ENCODE measurements around the gene FGF11.

Gene FGF11

DNA sequence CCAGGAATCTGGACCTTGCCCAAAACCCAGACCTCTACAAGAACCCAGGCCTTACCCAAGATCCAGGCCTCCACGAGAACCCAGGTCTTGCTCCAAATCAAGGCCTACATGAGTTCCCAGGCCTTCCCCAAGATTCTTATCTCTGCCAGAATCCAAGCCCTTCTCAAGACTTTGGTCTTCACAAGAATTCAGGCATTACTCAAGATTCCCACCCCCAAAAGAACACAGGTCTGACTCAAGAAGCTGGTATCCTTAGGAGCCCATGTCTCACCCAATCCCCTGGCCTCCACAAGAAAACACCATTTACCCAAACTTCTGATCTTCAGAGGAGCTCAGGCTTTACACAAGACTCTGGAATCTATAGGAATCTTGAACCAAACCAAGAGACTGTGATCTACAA, 8.1 kb upstream of the FGF11 start:
- DNase-seq (ENCODE audit: low read depth in 2 of 2): no peak

DNA sequence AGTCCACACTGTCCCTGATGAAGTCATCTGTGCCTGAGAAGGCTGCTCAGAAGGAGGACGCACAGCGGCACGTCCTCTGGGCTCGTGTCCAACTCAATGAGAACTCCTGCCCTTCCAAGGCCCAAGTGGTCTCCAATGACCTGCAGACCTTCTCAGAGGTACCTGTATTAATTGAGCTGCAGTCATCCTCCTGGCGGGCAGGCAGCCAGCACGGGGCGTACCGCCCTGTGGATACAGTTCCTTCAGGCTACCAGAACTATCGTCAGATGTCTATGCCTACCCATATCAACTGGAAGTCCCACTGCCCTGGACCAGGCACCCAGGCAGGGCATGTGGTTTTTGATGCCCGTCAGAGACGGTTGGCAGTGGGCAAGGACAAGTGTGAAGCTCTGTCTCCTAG, 7.0 kb upstream of the FGF11 start:
- DNase-seq (ENCODE audit: low read depth in 2 of 2): no peak

DNA sequence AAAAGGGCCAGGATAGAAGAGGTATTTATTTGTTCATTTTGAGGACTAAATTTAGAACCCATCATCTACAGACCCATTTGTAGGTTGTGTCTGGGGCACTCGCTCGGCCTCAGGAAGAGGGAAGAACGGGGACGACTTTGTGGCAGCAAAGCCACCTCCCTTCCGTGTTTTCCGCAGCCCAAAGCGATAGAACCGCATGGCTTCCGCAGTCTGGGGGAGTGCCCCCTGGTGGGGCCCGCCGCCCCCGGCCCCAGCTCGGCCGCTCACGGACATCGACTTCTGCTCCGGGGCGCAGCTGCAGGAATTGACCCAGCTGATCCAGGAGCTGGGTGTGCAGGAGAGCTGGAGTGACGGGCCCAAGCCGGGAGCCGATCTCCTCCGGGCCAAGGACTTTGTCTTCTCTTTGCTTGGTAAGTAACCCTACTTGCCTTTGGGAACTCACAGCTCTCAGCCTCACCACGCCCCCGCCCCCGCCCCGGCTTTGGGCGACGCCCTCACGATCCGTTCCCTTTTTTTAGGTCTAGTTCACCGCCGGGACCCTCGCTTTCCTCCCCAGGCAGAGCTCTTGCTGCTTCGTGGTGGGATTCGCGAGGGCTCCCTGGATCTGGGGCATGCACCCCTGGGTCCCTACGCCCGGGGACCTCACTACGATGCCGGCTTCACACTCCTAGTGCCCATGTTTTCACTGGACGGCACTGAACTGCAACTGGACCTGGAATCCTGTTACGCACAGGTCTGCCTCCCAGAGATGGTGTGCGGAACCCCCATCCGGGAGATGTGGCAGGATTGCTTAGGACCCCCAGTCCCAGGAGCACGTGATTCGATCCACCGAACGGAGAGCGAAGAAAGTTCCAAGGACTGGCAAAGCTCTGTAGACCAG, 3.4 kb upstream of the FGF11 start:
- DNase-seq (ENCODE audit: low read depth in 2 of 2): no peak

DNA sequence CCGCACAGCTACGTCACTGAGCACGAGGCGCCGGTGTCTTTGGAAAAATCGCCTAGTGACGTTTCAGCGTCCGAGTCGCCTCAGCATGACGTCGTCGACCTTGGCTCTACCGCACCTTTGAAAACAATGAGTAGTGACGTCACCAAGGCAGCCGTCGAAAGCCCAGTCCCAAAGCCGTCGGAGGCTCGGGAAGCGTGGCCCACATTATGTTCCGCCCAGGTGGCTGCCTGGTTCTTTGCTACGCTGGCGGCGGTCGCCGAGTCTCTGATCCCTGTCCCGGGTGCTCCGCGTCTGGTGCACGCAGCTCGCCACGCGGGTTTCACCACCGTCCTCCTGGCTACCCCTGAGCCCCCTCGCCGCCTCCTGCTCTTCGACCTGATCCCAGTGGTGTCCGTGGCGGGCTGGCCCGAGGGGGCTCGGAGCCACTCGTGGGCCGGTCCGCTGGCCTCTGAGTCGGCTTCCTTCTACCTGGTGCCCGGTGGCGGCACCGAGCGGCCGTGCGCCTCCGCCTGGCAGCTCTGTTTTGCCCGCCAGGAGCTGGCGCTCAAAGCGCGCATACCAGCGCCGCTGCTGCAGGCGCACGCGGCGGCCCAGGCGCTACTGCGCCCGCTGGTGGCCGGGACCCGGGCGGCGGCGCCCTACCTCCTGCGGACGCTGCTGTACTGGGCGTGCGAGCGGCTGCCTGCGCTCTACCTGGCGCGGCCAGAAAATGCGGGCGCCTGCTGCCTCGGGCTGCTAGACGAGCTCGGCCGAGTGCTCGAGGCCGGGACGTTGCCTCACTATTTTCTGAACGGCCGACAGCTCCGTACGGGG, 2.5 kb upstream of the FGF11 start:
- peak; percentile 64 to 81 for DNase-seq (ENCODE audit: low read depth in 2 of 2)

DNA sequence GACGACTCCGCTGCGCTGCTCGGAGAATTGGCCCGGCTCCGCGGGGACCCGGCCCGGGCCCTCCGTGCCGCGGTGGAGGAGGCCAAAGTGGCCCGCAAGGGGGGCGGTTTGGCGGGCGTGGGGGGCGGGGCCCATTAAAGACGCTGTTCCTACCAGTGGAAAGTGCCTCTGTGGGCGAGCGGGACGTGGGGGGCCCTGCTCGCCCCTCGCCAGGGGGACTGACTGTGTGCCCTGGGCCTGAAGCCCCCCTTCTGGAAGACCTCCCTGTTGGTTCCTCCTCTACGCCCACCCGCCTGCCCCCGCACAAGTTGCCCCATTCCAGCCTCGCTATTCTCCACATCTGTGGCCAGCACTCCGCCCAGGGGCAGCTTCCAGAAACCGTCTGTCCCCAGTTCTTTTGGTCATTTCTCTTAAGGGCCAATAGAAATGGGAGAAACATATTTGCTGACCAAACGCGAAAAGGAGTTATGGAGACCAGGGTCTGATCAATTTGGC, 1.9 kb upstream of the FGF11 start:
- DNase-seq (ENCODE audit: low read depth in 2 of 2): no peak

DNA sequence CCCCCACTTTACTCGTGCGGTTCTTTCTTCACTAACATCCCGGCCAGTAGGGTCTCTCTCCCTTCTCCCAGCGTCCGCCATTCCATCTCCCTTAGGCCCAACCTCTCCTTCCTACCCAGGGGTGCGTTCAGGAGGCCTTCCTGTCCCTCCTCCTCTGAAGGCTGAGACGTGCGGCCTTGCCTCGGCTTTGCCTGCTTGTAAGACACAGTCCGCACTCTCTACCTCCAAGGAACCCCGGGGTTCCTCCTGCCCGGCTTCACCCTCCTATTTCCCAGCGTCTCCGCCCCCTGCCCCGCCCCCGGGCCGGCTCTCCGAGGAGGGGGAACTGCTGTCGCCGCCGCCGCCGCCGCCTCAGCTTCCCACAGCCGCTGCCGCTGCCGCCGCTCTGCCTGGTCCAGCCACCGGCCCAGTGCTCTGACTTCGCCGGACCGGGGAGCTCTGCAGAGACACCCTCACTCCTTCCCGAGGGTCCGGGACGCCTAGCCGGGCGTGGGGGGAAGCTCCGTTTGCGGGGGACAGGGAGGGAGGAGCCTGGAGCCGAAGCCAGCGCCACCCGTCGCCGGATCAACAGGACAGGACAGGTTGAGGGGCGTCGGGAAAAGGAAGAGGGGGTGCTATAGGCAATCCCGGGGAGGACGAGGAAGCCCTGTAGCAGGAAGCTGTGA, 1.2 kb upstream of the FGF11 start:
- no peak for DNase-seq (ENCODE audit: low read depth in 2 of 2)

DNA sequence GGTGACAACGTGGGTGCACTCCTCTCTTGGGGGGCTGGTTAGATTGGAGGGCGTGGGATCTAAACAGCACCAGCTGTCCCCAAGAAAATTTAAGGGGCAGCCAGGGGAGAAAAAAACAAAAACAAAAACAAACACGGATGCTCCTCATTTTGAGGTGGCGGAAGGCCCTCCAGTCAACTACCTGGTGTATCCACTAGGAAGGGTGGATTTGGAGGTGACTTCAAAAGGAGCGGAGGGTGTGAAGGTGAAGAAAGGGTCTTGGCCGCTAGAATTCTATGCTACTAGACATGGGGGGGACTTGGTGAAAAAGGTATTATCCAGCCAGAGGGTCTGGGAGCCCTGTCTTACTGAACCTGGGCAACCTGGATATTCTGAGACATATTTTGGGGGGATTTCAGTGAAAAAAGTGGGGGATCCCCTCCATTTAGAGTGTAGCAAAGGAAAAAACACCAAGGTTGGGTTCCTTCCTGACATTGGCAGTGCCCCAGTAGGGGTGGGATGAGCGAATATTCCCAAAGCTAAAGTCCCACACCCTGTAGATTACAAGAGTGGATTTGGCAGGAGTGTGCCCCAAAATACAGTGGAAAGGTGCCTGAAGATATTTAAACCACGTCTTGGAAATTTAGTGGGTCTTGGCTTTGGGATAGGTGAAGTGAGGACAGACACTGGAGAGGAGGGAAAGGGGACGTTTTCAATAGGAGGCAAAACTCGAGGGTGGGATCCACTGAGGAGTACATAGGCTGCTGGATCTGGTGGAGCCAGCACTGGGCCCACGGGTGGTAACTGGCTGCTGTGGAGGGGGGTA, 454 bp upstream of the FGF11 start:
- no peak for DNase-seq (ENCODE audit: low read depth in 2 of 2)

DNA sequence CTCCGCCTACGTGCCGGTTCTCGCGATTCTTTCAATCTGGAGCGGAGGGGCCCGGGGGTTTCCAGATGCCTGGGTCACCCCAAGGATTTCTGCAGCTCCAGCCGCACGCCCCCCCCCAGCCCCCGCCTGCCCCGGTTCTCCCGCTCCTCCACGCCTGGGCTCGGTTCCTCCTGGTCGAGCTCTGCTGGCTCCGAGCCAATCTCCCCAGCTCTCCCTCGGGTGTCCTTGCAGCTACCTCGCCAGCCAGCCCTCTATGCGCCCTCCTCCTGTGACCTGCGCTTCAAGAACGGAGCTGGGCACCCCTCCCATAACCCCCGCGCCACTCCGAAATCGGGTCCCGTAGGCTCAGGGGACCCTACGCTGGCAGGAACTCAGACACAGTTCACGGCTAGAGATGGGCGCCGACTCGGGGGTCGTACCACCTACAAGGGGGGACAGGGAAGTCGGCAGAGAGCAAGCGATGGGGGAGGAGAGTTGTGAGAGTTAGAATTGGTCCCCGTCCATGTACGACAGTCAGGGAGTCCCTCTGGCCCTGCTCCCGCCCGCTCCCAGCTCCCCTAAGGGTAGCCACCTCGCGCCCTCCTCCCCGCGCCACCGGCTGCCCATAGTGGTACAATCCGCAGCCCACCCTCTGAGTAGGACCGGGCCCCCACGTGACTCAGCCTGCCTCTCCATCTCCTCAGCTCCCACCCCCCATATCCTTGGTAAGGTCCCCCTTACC, 961 bp downstream of the FGF11 start:
- DNase-seq (ENCODE audit: low read depth in 2 of 2): no peak

DNA sequence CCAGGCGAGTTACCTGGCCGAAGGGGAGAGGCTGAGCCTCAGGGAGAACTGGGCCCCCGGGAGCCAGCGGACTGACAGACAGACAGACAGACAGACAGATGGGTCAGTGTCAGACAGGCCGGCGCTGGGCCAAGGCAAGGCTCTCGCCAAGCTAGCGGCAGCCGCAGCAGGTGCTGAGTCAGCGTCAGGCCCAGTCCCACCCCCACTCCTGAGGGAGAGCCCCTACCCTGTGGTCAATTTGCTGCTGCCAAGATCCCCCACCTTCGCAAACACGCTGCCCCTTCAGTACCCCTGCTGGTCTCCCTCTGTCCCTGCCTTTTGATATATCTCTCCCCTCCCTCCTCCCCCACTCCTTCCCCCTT, 1.5 kb downstream of the FGF11 start:
- no peak for DNase-seq (ENCODE audit: low read depth in 2 of 2)

DNA sequence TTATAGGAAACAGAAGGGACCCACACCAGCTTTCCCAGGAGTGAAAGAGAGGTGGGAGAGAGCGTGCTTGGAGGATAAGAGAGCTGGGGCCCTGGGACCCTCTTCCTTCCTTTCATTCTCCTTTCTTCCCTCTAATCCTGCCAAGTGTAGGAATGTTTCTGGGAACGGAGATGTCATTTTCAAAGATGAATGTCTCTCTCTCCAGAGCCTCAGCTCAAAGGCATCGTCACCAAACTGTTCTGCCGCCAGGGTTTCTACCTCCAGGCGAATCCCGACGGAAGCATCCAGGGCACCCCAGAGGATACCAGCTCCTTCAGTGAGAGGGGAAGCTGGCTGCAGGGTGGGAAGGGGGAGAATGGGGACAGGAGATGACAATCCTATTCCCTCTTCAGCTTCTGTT, 2.0 kb downstream of the FGF11 start:
- no peak for DNase-seq (ENCODE audit: low read depth in 2 of 2)

DNA sequence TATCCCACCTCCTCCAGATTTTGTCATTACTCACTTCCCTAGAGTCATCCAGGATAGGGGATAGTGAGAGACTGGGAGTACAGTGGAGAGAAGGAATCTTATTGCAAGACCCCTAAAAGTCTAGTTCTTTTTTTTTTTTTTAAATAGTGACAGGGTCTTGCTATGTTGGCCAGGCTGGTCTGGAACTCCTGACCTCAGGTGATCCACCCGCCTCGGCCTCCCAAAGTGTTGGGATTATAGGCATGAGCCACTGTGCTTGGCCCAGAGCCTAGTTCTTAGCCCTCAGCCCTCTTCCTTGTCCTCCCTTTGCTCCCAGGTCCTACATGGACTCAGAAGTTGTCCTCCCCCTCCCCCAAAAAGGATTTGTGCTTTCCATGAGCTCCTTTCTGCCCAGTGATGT, 2.8 kb downstream of the FGF11 start:
- no peak for DNase-seq (ENCODE audit: low read depth in 2 of 2)

DNA sequence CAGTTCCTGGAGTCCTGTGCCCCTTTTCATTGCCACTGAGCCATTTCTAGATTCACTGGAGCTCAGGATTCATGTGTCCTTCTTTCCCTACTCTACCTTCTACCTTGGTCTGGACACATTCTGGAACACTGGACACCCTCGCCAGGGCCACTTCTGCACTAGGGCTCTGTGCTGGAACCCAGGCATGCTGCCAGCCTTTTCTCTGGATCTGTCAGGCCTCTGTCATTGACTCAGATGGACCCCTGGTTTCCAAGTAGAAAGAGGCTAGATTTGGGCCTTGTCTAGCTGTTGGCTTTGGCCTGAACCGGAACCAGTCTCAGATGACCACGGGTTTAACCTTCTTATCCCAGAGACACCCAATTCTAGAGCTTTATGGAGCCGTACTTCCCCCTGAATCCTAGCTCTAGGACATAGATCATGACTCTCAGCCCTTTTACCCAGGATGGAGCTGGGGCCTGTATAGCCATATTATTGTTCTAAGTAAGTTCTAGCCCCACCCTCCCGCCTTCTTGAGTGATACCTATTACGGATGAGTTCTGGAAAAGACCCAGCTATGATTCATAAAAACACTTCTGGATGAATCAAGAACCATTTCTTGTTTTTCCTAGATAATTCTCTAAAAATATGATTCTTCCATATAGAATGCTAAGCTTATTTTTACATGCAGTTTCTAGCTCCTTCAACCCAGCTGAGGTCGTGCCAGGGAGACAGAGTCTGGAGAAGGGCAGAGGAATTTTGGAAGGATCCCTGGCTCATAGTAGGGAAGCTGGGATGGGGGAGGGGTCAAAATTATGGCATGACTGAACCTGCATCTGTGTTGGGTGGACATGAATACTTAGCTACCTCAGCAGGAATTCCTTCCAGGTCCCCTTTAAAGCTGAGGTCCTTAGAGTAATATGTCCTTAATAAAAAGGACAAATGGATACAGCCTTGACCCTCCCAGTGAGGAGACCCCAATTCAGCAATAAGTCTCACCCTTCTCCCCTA, 4.5 kb downstream of the FGF11 start:
- DNase-seq (ENCODE audit: low read depth in 2 of 2): no peak

DNA sequence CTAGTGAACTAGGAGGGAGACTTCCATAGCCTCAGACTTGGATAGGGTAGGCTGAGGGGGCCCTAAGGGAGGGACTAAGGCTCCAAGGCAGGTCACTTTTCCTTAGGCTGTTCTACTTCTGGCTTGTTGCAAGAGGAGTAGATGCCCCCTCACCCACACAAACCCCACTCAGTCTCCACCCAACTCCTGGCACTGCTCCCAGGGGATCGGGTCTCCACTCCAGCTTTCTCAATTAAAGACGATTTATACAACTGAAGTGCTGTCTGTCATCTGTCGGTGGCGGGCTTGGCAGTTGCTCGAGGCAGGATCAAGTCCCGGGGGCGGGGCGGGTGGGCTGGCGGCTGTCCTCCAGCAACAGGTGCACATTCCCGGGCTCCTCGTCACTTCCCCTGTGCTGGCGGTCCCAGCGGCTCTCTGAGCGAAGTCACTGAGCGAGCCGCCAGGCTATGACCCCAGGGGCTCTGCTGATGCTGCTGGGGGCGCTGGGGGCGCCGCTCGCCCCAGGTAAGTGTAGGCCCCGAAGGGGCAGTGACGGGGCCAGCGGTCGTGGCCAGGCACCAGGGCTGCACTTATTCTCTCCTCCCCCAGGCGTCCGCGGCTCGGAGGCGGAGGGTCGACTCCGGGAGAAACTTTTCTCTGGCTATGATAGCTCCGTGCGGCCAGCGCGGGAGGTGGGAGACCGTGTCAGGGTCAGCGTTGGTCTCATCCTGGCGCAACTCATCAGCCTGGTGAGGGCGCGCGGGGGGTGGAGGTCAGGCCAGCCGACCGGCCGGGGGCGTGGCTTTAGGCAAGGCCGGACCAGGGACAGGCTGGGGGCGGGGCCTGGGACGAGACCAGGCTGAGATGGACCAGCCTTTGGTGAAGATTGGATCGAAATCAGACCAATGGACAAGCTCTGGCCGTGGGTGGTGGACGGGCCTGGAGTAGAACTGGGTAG, 5.6 kb downstream of the FGF11 start, which contains the start of gene CHRNB1:
Gene CHRNB1 (plus strand): TSS at position 380 of the 937 bp plus-strand sequence. CDS start 67 bp downstream, at position 447.
- no peak for DNase-seq (ENCODE audit: low read depth in 2 of 2)

DNA sequence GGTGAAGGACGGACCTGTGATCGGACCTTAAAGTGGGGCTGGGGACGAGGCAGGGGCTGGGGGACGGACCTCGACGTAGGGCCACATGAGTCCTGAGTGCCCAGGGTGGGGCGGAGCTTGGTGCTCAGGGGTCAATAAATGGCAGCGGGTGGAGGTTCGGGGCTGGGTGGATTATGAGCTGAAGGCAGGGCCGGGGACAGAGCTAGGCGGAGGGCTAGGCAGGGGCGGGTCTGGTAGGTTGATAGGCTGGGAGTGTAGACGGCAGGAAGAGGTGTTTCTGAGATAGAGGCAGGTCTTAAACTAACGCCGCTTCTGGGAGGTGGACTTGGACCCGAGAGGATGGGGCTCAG, 6.3 kb downstream of the FGF11 start:
- DNase-seq (ENCODE audit: low read depth in 2 of 2): no peak

DNA sequence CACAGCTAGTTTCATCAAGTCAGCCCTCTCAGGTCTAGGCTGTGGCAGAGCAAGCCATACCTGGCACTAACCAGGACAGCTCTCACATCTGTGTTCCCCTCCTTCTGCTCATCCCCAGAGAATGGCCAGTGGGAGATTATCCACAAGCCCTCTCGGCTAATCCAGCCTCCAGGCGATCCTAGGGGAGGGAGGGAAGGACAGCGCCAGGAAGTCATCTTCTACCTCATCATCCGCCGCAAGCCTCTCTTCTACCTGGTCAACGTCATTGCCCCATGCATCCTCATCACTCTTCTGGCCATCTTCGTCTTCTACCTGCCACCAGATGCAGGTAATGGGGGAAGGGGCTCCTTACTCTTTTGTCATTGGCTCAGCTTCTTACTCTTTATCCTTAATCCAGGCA, 9.1 kb downstream of the FGF11 start:
- no peak for DNase-seq (ENCODE audit: low read depth in 2 of 2)

DNA sequence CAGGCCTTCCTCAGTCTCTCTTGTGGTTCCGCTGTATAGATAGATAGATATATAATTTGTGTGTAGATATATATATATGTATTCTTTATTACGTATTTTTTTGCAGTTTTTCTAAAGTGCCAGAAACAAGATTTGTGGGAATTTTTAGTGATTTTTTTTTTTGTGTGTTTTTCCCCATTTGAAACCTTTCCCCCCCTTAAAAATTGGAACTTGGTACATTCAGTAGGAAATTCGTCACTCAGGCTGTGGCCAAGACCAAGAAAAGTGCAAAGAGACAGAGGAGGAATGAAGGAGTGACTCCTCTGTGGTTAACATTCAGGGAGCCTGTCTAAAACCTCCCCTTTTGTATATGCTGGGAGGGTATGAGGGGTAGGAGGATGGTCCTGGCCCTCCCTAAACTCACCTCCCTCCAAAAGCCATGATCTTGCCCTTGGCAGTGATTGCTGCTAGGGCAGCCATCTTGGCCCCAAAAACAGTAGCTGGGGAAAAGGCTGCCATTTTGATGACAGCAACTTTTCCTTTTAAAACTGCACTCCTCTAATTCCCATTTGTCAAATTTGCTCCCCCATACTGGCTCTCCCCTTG, 20.7 kb downstream of the FGF11 start:
- no peak for DNase-seq (ENCODE audit: low read depth in 2 of 2)

DNA sequence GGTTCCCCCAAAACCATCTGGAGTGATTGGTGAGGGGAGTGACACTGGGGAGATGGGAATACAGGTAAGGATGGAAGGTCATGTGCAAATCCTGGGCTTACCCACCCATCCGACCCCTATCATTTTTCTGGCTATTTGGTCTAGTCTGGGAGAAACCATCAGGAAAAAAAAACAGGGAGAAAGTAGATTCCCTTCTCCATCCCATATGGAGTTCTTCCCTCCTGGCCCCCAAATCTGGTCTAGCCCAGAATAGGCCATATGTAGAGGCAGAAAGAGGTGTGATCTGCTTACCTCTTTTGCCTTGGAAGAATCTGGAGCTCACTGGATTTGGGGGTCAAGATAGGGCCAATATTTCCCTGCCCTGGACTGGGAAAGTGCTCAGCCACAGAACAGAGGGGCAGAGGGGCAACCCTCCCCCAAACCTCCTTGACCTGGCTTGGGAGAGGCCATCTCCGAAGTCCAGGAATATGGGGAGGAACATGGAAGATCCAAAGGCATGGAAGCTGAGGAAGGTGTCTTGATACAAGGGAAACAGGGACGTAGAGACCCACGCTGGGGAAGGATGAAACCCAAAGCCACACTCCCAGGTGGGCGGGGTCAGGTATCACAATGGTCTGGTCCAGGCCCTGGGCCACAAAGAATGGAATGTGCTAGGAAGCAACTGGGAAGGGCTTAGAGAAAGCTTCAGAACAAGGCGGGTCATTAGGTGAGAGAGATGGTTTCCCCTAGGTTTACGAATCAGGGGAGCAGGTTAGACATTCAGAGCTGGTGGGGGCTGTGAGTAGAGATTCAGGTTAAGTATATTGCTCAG, 21.7 kb downstream of the FGF11 start:
- DNase-seq (ENCODE audit: low read depth in 2 of 2): no peak

All from stimulated activated CD4-positive, alpha-beta T cell treated with anti-CD3 and anti-CD28 coated beads, Interleukin-15, amount 100 ng/mL, for 48 hours (primary cell).